GM21737 (cell line): Measurements from ENCODE around the gene PFKFB3.
"Not testable (repeated sequence)": the region's sequence is repeated elsewhere in the genome, so short reads cannot be mapped to it uniquely, and the experiment has no call there.

Source experiments
- ATAC-seq: cut with Tn5 transposase; IDR thresholded peaks from one replicate; pipeline ENCODE4 v1.9.1; 2021; ENCODE audit warnings: mild to moderate bottlenecking, moderate library complexity; ENCODE audit not compliant: unreplicated experiment

Gene PFKFB3

DNA sequence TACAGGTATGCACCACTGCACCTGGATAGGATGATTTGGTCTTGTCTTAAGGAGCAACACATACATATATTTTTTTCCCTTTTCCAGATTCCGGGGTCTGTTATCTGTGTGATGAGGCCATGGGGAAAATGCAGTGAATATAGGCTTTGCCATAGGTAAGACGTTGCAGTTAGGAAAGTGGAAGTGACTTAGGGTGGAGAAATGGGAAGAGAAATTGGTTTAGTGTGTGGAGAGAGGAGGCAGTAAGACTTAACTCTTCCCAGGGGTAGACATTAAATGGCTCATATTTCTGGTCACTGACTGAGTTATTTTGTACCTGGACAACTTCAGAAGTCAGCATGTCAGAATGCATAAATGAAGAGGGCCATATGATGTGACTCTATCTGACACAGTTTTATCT, 66.7 kb downstream of the PFKFB3 start:
- no peak for ATAC-seq

DNA sequence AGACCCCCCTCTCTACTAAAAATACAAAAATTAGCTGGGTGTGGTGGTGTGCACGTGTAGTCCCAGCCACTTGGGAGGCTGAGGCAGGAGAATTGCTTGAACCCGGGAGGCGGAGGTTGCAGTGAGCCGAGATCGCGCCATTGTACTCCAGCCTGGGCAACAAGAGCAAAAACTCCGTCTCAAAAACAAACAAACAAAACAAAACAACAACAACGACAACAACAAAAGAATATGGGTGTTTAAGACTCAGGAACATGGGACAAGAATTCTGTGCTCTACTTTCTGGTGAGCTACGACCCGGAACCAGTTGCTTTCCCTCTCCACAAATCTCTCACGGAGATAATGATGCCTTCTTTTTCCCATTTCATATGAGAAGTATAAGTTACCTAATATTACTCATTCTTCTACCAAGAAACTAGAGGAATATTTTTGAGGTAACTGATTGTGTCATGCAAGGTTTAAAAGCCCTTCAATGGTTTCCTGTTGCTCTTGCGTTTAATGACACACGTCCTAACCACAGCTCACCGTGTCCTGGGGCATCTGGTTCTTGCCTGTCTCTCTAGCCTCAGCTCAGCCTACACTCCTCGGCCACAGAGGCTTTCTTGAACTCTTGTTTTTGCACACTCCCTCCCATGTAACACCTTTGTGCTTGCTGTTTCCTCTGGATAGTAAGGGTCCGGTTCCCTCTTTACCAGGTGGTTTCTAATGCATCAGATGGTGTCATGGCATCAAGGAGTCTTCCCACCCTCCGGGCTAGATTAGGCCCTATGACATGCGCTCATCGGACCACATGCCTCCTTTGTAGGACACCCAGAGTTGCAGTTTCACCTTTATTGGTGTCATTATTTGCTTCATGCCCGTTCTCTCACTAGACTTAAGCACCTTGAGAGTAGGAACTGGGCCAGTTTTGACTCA, 67.5 kb downstream of the PFKFB3 start:
- peak; percentile 72 for ATAC-seq

DNA sequence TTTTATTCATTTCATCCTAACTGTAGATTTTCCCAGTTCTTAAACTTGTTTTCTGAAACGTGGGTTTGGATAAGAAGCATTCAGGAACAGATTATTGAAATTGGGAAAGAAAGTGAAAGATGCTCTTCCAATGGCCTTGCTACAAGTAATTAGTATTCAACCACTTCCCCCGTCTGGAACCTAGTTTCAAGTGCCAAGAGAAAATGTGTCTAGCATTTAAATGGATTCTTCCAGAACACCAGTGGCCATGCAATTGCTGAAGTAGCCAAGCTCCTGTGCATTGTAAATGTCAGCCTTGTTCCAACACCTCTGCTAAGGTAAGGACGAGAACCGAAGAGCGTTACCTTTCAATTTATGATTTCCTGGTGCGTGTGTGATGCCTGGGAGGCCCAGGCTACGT, 68.2 kb downstream of the PFKFB3 start:
- ATAC-seq: no peak

DNA sequence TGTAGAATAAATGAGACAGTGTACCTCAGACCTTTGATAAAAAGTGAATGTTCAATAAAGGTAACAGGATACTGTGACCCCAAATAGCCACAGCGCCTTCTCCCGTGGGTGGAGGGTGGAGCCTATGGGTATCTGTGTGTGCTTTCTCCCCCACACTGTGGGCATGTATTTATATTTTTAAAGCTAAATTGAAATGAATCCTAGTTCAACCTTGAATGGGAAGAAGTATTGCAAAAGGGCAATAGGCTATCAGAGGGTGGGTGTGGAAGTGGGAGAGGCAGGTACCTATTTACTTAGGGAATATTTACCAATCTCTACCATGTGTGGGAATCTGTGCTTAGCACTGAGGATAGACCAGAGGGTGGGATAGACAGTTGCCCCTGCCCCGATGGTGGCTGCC, 68.9 kb downstream of the PFKFB3 start:
- ATAC-seq: no peak

DNA sequence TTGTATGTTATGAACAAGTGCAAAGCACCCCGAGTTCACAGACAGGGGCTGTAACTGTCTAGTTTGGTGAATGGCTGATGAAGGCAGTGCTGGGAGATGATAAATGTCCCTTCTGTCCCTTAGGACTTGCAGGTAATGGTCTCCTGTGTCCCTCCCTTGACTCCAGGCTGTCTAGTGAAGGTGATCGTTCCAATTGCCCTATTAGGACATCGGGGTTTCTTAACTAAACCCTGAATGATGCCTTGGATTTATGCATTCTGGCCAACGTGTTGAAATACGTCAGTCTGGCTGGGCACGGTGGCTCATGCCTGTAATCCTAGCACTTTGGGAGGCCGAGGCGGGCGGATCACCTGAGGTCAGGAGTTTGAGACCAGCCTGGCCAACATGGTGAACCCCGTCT, 69.4 kb downstream of the PFKFB3 start:
- ATAC-seq: no peak

DNA sequence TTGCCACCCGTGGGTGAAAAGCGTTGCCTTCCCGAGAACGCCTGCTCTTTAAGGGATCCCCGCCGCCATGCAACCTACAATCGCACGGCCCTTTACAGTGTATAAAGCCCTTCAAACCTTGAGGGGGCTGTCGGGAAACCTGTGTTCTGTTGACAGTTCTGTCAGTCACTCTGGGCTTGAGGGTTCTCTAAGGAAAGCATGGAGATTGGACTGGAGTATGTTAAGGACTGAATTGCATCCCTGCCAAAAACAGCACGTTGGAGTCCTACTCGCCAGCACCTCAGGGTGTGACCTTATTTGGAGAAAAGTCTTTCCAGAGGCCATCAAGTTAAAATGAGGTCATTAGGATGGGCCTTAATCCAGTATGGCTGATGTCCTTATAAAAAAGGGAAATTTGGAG, 70.6 kb downstream of the PFKFB3 start:
- ATAC-seq: no peak

DNA sequence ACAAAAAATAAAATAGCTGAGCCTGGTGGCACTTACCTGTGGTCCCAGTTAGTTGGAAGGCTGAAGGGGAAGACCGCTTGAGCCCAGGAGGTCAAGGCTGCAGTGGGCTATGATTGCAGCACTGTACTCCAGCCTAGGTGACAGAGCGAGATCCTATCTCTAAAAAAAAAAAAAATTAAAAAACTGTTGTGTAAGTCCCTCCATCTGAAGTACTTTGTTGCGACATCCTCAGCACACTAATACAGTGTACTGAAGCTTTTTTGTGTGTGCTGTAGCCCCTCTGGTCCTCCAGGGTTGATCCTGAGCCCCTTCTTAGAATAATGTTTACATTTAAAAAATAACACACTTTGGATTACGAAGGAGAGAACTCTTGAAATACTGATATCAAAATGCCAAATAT, 71.3 kb downstream of the PFKFB3 start:
- ATAC-seq: no peak

DNA sequence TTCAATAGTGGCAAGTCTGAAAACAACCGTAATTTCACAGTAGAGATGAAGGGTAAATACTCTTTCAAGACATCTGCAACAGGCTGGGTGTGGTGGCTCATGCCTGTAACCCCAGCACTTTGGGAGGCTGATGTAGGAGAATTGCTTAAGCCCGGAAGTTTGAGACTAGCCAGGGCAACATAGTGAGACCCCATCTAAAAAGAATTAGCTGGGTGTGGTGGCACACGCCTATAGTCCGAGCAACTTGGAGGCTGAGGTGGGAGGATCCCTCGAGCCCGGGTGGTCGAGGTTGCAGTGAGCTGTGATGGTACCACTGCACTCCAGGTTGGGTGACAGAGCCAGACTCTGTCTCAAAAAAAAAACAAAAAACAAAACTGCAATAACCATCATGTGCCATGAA, 71.8 kb downstream of the PFKFB3 start:
- ATAC-seq: no peak

DNA sequence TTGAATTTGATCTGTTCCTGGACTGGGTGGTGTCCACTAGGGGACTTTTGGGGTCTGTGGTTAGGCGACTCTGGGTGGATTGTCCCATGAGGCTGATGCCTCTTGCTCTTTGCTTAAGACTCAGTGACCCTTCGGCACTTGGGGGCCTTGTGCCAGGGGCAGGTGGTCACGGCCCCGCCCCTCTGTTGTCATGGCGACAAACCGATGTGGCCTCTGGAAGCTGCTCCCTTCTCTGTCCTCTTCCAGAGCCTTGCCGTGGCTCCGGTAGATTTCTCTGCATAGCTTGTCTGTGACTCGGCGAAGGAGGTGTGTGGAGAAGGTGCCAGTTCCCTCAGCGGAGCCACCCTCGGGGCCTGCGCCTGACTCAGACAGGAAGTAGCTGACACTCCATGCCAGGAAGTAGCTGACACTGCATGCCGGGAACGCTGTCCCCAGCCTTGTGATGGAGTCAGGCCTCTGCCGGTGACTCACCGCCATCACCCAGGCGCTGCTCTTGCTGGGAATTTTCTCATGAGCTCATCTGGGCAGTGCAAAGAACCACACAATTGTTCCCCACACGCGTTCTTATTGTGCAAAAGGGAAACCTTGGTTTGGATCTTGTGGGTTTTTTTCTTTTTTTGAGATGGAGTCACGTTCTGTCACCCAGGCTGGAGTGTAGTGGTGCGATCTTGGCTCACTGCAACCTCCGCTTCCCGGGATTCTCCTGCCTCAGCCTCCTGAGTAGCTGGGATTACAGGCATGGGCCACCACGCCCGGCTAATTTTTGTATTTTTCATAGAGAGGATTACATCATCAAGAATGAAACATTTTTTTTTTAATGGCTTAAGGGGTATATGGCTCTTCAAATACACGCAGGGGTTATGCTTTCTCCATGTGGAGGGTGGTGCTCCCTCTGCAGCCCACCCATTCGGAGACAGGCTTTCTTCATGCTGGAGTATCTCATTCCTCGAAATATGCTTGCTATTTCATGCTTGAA, 72.6 kb downstream of the PFKFB3 start:
- no peak for ATAC-seq

DNA sequence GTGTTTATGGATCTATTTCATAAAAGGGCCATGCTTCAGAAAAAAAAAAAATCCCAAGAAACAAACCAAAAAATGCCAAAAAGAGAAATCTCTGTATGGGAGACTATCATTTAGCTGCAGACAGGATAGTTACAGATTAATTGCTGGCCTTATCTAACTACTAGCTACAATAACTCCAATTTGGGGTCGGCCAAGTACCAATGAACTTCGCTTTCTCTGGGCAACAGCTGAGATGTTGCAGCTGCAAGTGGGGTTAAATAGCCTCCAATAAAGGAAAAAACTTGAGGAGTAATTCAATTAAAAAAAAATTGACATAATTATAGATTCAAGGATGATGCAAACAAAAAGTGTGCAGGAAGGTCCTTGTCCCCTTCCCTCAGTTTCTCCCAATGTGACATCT, 73.6 kb downstream of the PFKFB3 start:
- ATAC-seq: no peak

DNA sequence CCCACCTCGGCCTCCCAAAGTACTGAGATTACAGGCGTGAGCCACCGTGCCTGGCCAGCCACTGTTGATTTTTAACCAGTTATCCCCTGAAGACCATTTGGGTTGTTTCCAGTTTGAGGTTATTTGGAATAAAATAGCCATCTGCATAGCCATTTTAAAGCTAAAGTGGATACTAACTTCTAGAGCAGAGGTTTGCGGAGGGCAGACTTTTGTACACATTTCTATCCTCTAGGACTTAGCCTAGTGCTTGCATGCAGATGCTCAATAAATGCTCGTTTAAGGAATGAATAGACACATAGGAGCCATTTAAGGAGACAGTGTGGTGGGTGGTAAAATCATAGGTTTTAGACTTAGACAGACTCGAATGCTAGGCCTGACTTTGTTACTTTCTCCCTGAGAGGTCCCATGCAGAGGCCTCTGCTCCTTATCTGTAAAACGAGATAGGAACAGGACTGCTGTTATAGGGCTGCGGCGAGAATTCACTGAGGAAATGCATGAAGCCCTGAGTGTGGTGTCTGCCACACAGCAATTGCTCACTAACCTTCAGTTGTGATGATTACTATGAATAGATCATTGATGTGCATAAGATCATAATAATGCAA, 75.9 kb downstream of the PFKFB3 start:
- no peak for ATAC-seq

DNA sequence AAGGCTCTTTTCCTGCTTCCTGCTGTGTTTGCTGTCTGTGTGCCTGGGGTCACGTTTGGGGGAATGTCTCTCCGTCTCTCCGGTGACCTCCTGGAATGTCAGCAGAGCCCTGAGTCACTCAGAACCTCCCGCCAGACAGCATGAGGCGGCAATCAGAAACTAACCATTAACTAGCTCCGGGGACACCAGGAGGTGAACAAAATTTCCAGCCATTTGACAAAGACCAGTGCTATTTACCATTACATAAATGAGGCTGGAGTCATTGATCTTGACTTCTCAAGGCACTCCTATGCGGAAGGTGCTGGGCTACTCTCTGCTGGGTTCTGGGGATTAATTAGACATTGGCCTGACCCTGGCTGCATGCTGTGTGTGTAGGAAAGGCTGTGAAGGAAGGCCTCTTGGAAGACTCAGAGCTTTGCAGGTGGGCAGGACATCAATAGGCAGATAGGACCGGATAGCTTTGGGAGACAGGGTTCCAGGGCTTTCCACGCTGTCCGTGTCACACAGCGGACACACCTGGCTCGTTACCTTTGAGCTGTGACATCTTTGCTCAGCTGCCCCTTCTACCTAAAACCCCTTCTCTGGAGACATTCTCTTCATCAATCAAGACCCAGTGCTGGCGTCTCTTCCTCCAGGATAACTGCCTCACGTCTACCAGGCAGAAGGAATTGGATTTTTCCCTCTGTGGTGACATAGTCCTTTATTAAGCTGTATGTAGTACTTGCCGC, 77.0 kb downstream of the PFKFB3 start:
- ATAC-seq: no peak

DNA sequence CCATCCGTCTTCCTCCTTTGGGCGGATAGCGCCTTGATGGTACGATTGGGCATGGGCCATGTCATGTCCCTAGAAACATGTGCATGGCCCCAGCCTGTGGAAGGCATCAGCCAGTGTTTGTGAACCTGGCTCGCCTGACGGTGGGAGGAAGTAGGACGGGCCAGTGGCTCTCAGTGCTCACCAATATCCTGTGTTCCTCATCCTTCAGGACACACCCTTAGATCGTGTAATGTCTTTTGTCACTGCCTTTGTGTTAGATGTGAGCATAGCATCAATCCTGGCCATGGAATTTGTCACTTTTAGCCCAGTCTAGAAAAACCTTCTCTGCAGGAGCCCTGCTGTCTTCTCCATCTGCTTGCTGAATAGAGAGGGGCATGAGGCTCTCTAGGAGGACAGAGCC, 77.6 kb downstream of the PFKFB3 start:
- no peak for ATAC-seq

DNA sequence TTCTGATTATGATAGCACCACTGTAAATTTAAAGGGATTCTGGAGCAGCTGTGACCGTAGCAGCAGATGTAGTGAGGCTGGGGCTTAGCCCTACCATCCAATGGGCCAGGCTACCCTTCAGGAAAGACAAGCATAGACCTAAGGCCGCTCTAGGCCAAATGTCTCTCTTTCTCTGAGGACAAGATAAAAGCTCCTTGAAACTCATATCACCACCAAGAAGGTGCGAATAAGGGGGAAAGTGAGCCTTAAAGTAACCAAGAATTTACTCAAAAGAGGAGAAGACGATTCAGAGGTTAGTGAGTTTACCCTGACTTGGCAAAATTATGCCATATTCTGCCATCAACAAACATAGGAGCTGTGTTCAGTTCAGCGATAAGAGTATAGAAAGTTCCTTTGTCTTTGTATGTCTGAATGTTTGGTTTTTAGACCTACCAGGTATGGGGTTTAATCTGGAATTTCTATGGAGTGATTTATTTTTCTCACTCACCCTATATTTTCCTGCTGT, 79.8 kb downstream of the PFKFB3 start:
- ATAC-seq: no peak

DNA sequence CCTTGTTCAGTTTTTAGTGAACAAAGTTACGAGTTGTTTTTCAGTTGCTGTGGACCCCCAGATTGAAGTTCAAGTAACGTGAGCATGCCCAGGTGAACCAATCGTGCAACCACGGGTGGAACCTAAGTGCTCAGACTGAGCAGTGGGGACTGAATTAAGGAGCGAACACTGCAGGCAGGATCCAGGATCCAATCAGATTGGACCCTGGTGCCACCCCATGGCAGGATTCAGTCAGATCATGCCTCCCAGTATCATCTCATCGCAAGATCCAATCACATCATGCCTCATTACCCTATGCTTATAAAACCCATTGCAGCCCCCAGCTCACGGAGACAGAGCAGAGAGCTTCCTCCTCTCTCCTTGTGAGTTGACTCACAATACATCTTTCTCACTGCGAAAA, 80.9 kb downstream of the PFKFB3 start:
- no peak for ATAC-seq

DNA sequence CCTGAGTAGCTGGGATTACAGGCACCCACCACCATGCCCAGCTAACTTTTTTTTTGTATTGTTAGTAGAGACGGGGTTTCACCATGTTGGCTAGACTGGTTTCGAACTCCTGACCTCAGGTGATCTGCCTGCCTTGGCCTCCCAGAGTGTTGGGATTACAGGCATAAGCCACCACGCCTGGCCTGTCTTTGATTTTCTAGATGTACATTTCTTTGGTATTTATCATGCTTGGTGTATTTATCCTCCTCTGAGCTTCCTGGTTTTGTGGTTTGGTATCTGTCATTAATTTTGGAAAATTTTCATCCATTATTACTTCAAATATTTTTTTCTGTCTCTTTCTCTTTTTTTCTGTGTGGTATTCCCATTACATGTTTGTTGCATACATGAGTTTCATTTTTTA, 87.9 kb downstream of the PFKFB3 start:
- not testable (repeated sequence) for ATAC-seq

DNA sequence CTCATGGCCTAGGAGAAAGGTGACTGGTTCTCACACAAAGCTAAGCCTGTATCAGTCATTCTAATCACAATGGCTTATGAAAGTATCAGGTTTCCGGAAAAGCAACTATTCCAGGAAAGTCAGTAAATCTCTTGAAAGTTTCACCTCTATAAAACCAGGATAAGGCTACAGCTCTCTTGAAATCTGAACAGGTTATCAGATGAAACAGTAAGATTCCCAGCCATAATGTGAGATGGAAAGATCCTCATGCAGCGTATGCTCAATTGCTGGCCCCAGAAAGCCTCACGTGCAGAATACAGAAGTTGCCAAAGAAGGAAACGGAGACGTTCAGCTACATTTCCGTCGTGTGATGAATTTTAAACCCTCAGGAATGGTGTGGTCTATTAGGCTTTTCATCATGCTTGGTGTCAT, 90.0 kb downstream of the PFKFB3 start:
- ATAC-seq: no peak

DNA sequence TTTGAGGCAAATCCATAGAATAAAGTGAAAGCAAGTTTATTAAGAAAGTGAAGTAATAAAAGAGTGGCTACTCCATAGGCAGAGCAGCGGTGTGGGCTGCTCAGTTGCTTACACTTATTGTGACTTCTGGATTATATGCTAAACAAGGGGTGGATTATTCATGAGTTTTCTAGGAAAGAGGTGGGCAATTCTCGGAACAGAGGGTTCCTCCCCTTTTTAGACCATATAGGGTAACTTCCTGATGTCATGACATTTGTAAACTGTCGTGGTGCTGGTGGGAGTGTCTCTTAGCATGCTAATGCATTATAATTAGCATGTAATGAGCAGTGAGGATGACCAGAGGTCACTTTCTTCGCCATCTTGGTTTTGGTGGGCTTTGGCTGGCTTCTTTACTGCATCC, 93.7 kb downstream of the PFKFB3 start:
- not testable (repeated sequence) for ATAC-seq

DNA sequence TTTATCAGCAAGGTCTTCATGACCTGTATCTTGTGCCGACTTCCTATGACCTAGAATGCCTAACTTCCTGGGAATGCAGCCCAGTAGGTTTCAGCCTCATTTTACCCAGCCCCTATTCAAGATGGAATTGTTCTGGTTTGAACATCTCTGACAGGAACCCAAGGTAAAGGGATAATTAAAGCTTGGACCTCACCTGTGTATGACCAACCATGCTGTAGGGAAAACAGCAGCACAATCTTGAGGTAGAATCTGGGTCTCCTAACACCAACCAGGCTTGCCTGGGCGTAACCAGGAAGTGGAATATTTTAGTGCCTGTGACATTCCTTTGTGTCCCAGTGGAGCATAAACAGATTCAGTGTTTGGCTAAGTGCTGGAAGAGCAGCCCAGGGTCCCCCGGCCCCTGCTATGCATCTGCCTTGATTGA, 94.1 kb downstream of the PFKFB3 start:
- ATAC-seq: no peak

DNA sequence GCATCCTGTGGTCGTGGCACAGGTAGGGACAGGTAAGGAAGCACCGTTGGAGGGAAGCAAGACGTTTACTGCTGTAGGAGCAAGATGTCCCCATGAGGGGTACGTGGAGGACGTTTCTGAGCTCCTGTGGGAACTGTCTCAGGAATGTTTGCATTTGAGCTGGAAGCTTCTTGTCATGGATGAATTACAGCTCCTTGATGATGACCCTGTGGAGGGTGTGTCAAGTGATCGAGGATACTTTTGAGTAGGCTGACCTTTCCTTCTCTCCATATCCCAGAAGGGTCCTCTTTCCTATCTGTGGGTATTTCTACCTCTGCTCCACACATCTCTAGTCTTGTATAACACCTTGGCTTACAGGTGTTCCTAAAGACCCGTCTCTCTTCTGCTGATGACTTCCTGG, 94.8 kb downstream of the PFKFB3 start:
- ATAC-seq: no peak
